HG03095 (cell line): Measurements from ENCODE around the gene EPHA2.

Source experiments
- ATAC-seq: cut with Tn5 transposase; IDR thresholded peaks from one replicate; pipeline ENCODE4 v1.9.1; 2021; ENCODE audit warnings: moderate library complexity; ENCODE audit not compliant: unreplicated experiment

EPHA2 gene

DNA sequence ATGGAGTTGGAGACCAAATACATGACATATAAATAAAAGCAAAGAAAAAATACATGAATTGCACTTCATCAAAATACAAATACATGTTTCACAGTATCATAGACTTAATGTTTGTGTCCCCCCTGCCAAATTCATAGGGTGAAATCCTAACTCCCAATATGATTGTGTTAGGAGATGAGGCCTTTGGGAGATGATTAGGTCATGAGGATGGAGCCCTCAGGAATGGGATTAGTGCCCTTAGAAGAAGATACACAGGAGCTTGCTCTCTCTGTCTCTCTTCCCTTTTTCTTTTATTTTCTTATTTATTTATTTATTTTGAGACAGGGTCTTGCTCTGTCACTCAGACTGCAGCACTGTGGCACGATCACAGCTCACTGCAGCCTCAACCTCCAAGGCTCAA is 56.5 kb downstream of the EPHA2 start:
- ATAC-seq: no peak

GRCh38 chr1:16095447-16095846 is 60.4 kb downstream of the EPHA2 start:
- ATAC-seq: no peak

- ATAC-seq: no peak
Observed at GRCh38 chr1:16094453-16095158, 61.3 kb downstream of the EPHA2 start.

GRCh38 chr1:16093611-16094010 is 62.3 kb downstream of the EPHA2 start:
- no peak for ATAC-seq

DNA sequence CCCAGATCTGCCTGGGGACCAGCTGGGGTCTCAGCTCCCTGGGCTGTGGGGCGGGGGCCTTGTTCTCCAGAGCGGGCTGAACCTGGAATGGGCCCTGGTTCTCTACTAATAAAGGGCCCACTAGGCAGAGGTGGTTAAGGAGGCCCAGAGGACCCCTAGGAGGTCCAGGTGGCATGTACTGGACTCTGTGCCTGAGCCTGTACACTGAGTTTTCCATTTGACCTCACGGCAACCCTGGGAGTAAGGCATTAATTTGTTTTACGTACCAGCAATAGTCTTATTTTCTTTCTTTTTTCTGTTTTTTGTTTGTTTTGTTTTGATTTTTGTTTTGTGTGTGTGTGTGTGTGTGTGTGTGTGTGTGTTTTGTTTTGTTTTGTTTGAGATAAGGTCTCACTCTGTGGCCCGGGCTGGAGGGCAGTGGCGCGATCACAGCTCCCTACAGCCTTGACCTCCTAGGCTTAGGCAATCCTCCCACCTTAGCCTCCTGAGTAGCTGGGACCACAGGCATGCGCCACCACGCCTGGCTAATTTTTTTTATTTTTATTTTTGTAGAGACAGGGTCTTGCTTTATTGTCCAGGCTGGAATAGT is 62.9 kb downstream of the EPHA2 start:
- no peak for ATAC-seq

GRCh38 chr1:16092097-16092922 is 63.6 kb downstream of the EPHA2 start:
- no peak for ATAC-seq

GRCh38 chr1:16091296-16091695 is 64.6 kb downstream of the EPHA2 start:
- ATAC-seq: no peak

DNA sequence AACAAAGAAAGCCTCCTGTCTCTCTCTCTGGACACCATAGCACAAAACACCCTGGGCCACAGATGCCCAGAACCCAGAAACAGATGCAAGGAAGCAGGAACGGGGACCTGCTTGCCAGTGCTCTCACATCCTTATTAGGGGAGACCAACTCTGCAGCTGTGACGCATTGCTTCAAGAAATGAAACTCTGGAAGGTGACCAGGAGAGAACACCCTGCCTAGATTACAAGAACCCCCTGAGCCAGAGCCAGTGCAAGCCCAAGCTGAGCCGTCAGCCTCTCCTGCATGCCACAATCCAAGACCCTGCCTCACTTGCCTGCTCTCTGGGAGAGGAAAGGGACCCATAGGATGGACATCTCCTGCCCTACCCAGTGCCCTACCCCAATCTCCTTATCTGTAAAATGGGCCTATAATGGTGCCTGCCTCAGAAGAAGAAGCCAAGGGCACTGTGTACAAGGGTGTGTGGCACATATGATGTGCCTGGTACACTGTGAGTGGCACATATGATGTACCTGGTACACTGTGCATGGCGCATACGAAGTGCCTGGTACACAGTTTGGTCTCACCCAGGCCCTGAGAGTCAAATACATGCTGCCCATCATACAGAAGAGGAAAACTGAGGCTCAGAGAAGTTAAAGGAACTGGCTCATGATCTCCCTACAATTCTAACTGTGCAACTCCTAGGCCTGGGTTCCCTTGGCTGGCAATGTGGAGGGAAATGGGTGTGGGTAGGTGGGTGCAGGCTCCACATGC is 65.6 kb downstream of the EPHA2 start:
- no peak for ATAC-seq

DNA sequence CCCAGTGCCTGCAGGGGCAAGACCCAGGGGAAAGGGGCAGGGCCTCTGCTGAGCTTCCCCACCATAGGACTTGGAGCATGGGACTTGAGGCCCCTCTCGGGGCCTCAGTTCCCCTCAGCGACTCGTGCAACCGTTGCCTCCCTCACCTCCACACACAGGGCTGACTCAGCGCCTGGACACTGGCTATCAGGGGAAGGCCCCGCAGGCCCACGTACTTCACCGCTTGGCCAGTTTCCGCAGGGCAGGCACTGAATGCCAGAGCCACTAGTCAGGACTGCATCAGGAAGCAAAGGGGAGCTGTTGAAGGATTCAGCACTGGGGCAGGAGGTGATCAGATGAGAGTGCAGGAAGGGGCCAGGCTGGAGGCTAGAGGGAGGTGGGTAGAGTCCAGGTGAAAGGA is 66.9 kb downstream of the EPHA2 start:
- ATAC-seq: no peak

- ATAC-seq: no peak
Observed at GRCh38 chr1:16088351-16088911, 67.4 kb downstream of the EPHA2 start.

GRCh38 chr1:16087733-16088132 is 68.1 kb downstream of the EPHA2 start:
- ATAC-seq: no peak

DNA sequence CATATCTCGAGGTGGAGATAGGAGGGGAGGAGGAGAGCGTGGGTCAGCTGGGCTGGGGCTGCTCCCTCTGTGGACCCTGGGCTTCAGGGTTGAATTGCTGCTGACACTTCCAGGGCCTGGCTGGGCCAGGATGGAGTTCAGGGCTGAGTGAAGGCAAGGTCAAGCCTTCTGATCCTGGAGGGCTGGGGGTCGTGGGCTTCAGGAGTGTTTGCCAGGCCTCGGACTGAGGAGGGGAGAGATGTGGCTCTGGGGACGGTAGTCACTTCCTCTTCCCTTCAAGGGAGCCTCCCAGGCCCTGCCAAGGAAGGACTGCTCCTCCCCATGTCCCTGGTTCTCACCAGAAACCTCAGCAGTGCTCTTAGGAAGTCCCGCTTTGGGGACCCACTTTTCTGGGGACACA is 70.3 kb downstream of the EPHA2 start:
- ATAC-seq: no peak

DNA sequence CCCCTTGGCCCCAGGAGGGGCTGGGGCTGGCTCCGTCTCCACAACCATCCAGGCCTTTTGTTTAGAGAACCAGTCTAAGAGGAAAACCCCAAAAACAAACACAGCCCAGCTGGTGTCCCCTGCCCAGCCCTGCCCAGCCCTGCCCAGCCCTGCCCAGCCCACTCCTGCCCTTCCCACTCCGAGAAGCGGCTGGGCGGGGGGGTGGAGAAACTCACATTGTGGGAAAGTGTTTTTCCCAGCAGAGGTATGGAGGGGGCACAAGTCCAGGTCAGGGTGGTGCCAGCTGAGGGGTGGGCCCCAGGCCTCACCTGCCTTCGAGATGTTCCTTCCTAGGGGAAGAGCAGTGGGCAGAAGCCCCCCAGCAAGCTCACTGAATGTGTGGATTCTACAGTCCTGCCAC is 72.4 kb downstream of the EPHA2 start:
- ATAC-seq: no peak

DNA sequence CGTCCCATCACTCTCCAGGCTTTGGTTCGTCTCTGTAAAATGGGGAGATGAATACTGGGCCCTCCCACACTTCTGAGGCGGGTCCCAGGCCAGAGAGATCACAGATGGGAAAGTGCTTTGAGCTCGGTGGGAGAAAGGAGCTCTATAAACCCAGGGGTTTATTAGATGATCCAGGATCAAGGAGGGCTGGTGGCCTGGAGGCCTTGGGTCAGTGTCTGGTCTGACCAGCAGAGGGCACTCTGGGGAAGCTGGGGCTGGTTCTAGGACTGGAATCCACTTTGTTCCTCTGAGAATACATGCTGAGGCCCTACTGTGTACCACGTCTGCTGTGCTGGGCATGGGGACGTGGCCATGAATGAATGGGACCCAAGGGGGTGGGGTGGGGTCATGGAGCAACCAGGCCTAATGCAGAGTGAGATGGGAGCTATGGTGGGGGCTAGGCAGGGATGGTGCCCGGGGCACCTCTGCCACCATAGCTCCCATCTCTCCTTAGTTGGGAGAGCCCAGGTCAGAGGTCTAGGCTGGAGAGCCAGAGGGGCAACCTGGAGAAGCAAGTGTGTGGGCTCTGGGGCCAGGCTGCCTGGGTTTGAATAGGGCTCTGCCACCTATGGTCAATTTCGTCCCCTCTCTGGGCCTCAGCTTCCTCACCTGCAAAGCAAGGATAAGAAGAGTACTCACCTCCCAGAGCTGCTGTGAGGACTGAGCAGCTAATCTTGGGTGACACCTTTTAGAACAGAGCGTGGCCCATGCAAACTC is 73.4 kb downstream of the EPHA2 start:
- no peak for ATAC-seq

DNA sequence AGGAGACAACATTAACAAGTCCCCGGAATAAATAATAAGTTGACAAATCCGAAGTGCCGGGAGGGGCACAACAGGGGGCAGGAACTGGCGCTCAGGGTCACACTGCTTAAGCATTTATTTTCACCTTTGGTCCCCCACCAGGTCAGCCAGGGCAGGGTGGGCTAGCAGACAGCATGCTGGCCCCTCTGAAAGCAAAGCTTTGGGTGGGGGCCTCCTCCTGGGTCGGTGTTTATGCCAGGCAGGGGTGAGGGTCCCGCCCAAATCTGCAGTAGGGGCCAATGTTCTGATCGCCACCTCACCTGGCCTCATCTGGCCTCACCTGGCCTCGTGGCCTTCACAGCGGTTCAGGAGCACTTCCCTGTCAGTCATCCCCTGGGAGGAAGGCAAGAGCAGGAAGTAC is 74.2 kb downstream of the EPHA2 start:
- ATAC-seq: no peak

DNA sequence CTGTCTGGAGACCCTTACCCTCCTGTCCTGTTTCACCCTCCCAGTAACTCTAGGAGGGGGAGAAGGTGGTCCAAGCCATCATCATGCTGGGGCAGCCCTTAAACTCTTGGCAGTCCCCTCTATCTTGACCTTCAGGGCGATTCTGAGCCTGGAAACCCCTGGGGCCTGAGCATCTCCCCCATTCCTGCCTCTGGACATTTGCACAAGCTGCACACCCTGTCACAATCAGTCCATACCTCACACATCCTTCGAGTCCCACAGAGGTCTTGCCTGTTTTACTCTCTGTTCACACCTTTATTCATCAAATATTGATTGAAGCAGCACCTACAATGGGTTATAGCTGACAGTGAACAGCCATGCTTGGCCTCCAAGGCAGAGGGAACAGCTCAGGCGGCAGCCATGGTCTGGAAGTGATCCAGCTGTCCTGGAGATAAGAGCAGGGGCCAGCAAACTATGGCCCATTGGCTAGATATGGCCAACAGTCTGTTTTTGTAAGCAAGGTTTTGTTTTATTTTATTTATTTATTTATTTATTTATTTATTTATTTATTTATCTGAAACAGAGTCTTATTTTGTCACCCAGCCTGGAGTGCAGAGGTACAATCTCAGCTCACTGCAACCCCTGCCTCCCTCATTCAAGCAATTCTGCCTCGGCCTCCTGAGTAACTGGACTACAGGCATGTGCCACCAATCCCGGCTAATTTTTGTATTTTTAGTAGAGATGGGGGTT is 75.3 kb downstream of the EPHA2 start:
- ATAC-seq: no peak

- no peak for ATAC-seq
Observed at GRCh38 chr1:16078925-16079656, 76.8 kb downstream of the EPHA2 start.

- no peak for ATAC-seq
Observed at GRCh38 chr1:16077406-16078245, 78.2 kb downstream of the EPHA2 start.
